Measurements from ENCODE around the gene GHRH. TPM values are rescaled to one million over a fixed set of nuclear protein-coding genes. Genes with fewer than 3 reads are reported as not detected.
A peak's percentile ranks its signal among the peaks of the same experiment; 100 is the strongest.

GHRH gene
- total RNA-seq, 1 experiment from 2014 or later = 0.74 TPM

- ATAC-seq (no peak), DNase-seq (ENCODE audit: low spot score) (no peak)
- TF ChIP-seq, protein P1, sequence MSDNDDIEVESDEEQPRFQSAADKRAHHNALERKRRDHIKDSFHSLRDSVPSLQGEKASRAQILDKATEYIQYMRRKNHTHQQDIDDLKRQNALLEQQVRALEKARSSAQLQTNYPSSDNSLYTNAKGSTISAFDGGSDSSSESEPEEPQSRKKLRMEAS (CRISPR knock-in tag; IDR thresholded peaks at IDR 0.05) = no peak
- TF ChIP-seq ZSCAN18 (CRISPR knock-in tag; IDR thresholded peaks at IDR 0.05) (no peak), SMAD4 (CRISPR knock-in tag; IDR thresholded peaks at IDR 0.05) (no peak), PRRX2 (CRISPR knock-in tag; IDR thresholded peaks at IDR 0.05) (no peak), ATF1 (CRISPR knock-in tag; IDR thresholded peaks at IDR 0.05) (no peak), FOXP1 (CRISPR knock-in tag; IDR thresholded peaks at IDR 0.05; ENCODE audit: borderline replicate concordance) (no peak), CREB1 (CRISPR knock-in tag; IDR thresholded peaks at IDR 0.05) (no peak), RORB (CRISPR knock-in tag; IDR thresholded peaks at IDR 0.05) (no peak)
- TF ChIP-seq, protein P2, sequence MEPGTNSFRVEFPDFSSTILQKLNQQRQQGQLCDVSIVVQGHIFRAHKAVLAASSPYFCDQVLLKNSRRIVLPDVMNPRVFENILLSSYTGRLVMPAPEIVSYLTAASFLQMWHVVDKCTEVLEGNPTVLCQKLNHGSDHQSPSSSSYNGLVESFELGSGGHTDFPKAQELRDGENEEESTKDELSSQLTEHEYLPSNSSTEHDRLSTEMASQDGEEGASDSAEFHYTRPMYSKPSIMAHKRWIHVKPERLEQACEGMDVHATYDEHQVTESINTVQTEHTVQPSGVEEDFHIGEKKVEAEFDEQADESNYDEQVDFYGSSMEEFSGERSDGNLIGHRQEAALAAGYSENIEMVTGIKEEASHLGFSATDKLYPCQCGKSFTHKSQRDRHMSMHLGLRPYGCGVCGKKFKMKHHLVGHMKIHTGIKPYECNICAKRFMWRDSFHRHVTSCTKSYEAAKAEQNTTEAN (CRISPR knock-in tag; IDR thresholded peaks at IDR 0.05) = no peak
- TF ChIP-seq, protein P3, sequence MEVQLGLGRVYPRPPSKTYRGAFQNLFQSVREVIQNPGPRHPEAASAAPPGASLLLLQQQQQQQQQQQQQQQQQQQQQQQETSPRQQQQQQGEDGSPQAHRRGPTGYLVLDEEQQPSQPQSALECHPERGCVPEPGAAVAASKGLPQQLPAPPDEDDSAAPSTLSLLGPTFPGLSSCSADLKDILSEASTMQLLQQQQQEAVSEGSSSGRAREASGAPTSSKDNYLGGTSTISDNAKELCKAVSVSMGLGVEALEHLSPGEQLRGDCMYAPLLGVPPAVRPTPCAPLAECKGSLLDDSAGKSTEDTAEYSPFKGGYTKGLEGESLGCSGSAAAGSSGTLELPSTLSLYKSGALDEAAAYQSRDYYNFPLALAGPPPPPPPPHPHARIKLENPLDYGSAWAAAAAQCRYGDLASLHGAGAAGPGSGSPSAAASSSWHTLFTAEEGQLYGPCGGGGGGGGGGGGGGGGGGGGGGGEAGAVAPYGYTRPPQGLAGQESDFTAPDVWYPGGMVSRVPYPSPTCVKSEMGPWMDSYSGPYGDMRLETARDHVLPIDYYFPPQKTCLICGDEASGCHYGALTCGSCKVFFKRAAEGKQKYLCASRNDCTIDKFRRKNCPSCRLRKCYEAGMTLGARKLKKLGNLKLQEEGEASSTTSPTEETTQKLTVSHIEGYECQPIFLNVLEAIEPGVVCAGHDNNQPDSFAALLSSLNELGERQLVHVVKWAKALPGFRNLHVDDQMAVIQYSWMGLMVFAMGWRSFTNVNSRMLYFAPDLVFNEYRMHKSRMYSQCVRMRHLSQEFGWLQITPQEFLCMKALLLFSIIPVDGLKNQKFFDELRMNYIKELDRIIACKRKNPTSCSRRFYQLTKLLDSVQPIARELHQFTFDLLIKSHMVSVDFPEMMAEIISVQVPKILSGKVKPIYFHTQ (CRISPR knock-in tag; IDR thresholded peaks at IDR 0.05) = no peak
- H3K36me3 Mint-ChIP-seq = peaks cover 36% of the 10 kb centered on the region
- H3K27ac Mint-ChIP-seq = no peak overlapping the region
- no peaks in the 10 kb centered on the region for H3K27me3 Mint-ChIP-seq (ENCODE audit: low read depth)
- H3K9me3 Mint-ChIP-seq = peaks cover 5% of the 10 kb centered on the region
- peaks cover 14% of the 10 kb centered on the region for H3K4me1 Mint-ChIP-seq
- ChIA-PET POLR2A (no interaction called here), CTCF (no interaction called here)
- no peak overlapping the region for H3K4me3 Mint-ChIP-seq
Observed at GRCh38 chr20:37298190-37298939, 36.8 kb upstream of the GHRH start.

DNA sequence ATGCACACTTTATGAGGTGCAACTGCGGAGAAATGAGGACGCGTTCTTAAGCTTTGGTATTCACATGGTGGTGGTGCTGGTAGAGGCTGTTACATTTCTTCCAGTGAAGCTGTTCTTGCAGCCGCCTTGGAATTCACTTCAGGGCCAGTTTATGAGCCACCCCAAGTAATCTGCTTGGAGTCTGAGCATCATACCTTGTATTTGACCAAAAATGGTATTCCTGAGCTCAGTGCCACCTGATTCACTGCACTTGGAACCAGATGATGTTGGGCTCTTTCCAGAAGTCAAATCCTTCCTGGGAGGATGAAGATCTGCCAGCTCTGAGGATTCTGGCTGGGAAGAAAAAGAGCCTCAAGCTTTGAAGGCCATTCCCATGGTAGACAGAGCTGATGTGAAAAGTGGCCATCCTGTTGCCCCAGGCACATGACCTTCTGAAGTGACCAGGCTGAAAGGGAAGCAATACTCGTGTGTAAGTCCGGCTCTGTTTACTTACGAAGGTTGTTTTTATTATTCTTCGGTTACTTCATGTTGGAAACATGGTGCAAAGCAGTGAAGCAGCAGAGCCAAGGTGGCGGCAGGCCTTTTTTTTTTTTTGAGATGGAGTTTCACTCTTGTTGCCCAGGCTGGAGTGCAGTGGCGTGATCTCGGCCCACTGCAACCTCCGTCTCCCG is 35.6 kb upstream of the GHRH start:
- peaks cover 43% of the 10 kb centered on the region for H3K36me3 Mint-ChIP-seq
- TF ChIP-seq STAT6 (CRISPR knock-in tag; conservative IDR thresholded peaks at IDR 0.05; ENCODE audit: low read depth) (no peak), MYBL2 (CRISPR knock-in tag; IDR thresholded peaks at IDR 0.05) (no peak), NR2C2 (CRISPR knock-in tag; IDR thresholded peaks at IDR 0.05) (no peak), ZBTB21 (CRISPR knock-in tag; IDR thresholded peaks at IDR 0.05; ENCODE audit: borderline replicate concordance) (no peak), TEAD4 (CRISPR knock-in tag; IDR thresholded peaks at IDR 0.05) (no peak)
- TF ChIP-seq, protein P4, sequence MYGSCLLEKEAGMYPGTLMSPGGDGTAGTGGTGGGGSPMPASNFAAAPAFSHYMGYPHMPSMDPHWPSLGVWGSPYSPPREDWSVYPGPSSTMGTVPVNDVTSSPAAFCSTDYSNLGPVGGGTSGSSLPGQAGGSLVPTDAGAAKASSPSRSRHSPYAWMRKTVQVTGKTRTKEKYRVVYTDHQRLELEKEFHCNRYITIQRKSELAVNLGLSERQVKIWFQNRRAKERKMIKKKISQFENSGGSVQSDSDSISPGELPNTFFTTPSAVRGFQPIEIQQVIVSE (CRISPR knock-in tag; IDR thresholded peaks at IDR 0.05; ENCODE audit: borderline replicate concordance) = no peak
- TF ChIP-seq, protein P3 (CRISPR knock-in tag; IDR thresholded peaks at IDR 0.05) = no peak
- ChIA-PET CTCF (interaction anchor here (0.6 kb wide), 1 partner anchor 83 kb away, joined by 3 read pairs; no protein-coding TSS in a partner anchor), POLR2A (no interaction called here)
- ATAC-seq = no peak
- H3K4me1 Mint-ChIP-seq = peaks cover 14% of the 10 kb centered on the region
- no peak overlapping the region for H3K4me3 Mint-ChIP-seq
- H3K27ac Mint-ChIP-seq = peak overlapping the region; percentile 50
- DNase-seq (ENCODE audit: low spot score) = no peak
- no peaks in the 10 kb centered on the region for H3K27me3 Mint-ChIP-seq (ENCODE audit: low read depth)
- peaks cover 15% of the 10 kb centered on the region for H3K9me3 Mint-ChIP-seq
